OCI-LY7 (cell line): ENCODE measurements around the gene MTCL1. TPM values are rescaled to one million over a fixed set of nuclear protein-coding genes. Genes with fewer than 3 reads are reported as not detected.

Source experiments
- BruUV-seq: library from RNA; stranded (reverse); fragments of 400-500 nt; replicated peaks from 2 replicates; lab custom pipeline; 2021; lab: Mats Ljungman, UMichigan
- CTCF ChIA-PET: fragments of 300-600 bp; sonication (Branson Sonifier 250); formaldehyde crosslinking; loops from one replicate; lab custom pipeline; 2022; ENCODE audit warnings: antibody characterized with exemption; ENCODE audit not compliant: unreplicated experiment; lab: Charles Lee
- POLR2A ChIA-PET: fragments of 300-600 bp; sonication (Branson Sonifier 250); formaldehyde crosslinking; loops from one replicate; lab custom pipeline; 2022; ENCODE audit warnings: antibody characterized with exemption; lab: Charles Lee
- DNase-seq: peaks from one replicate; pipeline ENCODE4 v3.0.0-alpha.2; 2015; ENCODE audit warnings: low spot score
- H2AFZ ChIP-seq: fragments of 200-600 bp; sonication (generic), shearing (Covaris generic); 2 replicates; pipeline ENCODE4 v1.6.1; 2014; ENCODE audit warnings: mild to moderate bottlenecking, antibody characterized with exemption, low read length, moderate library complexity
- H3K27ac ChIP-seq: fragments of 200-600 bp; sonication (generic); 2 replicates; pipeline ENCODE4 v1.5.1; 2014; ENCODE audit warnings: mixed run types, low read depth, mild to moderate bottlenecking, moderate library complexity, low read length, inconsistent platforms; ENCODE audit not compliant: poor library complexity, severe bottlenecking
- H3K36me3 ChIP-seq: fragments of 200-600 bp; sonication (generic); 2 replicates; pipeline ENCODE4 v1.6.1; 2014; ENCODE audit warnings: mild to moderate bottlenecking, antibody characterized with exemption, low read length, moderate library complexity, mixed read lengths; ENCODE audit not compliant: insufficient read depth
- H3K4me1 ChIP-seq: fragments of 200-600 bp; sonication (generic); 2 replicates; pipeline ENCODE4 v1.5.1; 2014; ENCODE audit warnings: mild to moderate bottlenecking, low read length; ENCODE audit not compliant: insufficient read depth, poor library complexity, severe bottlenecking
- H3K4me2 ChIP-seq: fragments of 200-600 bp; sonication (generic); 2 replicates; pipeline ENCODE4 v1.6.1; 2014; ENCODE audit warnings: mild to moderate bottlenecking, low read length
- H3K4me3 ChIP-seq: fragments of 200-600 bp; sonication (generic); 2 replicates; pipeline ENCODE4 v1.5.1; 2014; ENCODE audit warnings: mild to moderate bottlenecking, low read depth, low read length; ENCODE audit not compliant: poor library complexity, severe bottlenecking
- H3K79me2 ChIP-seq: fragments of 200-600 bp; sonication (generic); 2 replicates; pipeline ENCODE4 v1.6.1; 2016; ENCODE audit warnings: low read depth, mild to moderate bottlenecking, low read length, moderate library complexity, mixed read lengths; ENCODE audit not compliant: insufficient read depth
- H3K9me2 ChIP-seq: fragments of 200-600 bp; sonication (generic); 2 replicates; pipeline ENCODE4 v1.6.1; 2016; ENCODE audit warnings: mild to moderate bottlenecking, low read length, mixed read lengths; ENCODE audit not compliant: insufficient read depth
- H3K9me3 ChIP-seq: fragments of 200-600 bp; sonication (generic); 2 replicates; pipeline ENCODE4 v1.6.1; 2014; ENCODE audit warnings: mild to moderate bottlenecking, mixed run types, low read length, mixed read lengths
- H4K20me1 ChIP-seq: fragments of 200-600 bp; sonication (generic); 2 replicates; pipeline ENCODE4 v1.6.1; 2014; ENCODE audit warnings: mild to moderate bottlenecking, antibody characterized with exemption, low read length, moderate library complexity, mixed read lengths; ENCODE audit not compliant: insufficient read depth
- EZH2phosphoT487 ChIP-seq: fragments of 200-600 bp; sonication (generic); IDR thresholded peaks from 2 replicates; pipeline ENCODE4 v1.6.1; 2018; ENCODE audit warnings: low read depth, borderline replicate concordance, mild to moderate bottlenecking, mixed run types, antibody characterized with exemption, low read length, moderate library complexity, mixed read lengths
- intact Hi-C: fragments of 100-400 bp; cut with micrococcal nuclease; formaldehyde crosslinking; loops from one replicate; pipeline ENCODE4 v1.10.0; 2022; ENCODE audit not compliant: unreplicated experiment
- total RNA-seq, 2 experiments: library from RNA; depleted of rRNA in 1 of 2; stranded (reverse); fragments of >200 nt in 1 of 2; shearing (Covaris generic) in 1 of 2; gene quantifications; 2 replicates each; pipeline ENCODE4 v1.2.3, GENCODE V29; 2014 to 2022
- TF ChIP-seq, protein P1 (sequence below): fragments of 200-600 bp; sonication (generic); conservative IDR thresholded peaks from 2 replicates; pipeline ENCODE4 v1.5.1; 2014; ENCODE audit warnings: mild to moderate bottlenecking, antibody characterized with exemption, low read length, moderate library complexity, mixed read lengths

The MTCL1 gene
- total RNA-seq, 2 experiments from 2014 or later, result 96.8 to 159 TPM

DNA sequence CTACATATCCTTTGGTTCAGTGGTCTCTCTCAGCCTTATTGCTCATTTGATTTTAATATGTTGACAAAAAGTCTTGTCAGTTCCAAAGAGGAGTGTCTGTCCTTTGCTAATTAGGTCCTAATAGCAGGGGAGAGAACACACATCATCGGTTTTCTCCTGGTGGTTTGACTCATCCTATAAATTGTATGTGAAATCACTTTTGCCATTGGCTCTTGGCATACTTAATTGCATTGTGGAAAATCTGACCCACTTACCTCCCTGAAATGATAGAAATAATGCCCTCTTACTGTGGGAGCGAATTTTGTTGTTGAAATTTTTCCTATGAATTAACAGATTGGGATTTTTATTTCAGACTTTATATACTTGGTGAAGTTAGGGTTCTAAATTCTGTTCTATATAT, 58.3 kb downstream of the MTCL1 start:
- intact Hi-C loops, result no loop called here
- peaks cover 5% of the 10 kb centered on the region; the same call in 1 of the 2 replicates for H3K79me2 ChIP-seq

DNA sequence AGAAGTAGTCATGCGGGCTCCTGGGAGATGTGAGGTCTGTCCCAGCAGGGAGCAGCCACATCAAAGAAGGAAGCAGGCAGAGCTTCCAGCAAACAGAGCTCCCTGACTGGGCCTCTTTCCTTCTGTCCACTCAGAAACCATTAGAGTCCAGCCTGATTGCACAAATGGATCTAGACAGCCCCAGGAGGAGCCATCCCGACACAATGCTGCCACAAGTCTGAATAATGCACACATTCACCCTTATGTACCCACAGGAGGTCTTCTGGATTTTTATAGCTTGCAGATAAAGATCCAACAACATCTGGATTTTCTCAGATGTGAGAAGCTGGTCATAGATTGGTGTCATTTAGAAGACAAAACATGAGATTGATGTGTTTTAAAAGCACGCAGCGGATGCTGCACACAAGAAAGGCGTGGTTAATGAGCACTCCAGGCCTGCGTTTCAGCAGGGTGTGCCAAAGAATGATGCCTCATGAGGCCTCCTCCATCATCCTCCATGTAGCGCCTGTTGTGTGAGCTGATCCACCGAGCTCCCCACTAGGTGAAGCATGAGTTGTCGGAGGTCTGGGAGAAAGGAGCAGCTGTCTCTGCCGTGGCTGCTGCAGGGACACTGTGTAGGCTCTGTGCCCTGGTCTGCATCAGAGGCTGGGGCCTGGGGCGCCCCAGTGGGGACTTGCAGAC, 60.6 kb downstream of the MTCL1 start:
- Histone ChIP-seq H4K20me1 (no peaks in the 10 kb centered on the region), H2AFZ (no peak overlapping the region), H3K4me1 (no peaks in the 10 kb centered on the region), H3K36me3 (peaks cover 82% of the 10 kb centered on the region), H3K9me2 (no peaks in the 10 kb centered on the region), H3K4me2 (no peak overlapping the region), H3K9me3 (peaks cover 30% of the 10 kb centered on the region), H3K79me2 (no peaks in the 10 kb centered on the region), H3K27ac (no peak overlapping the region), H3K4me3 (no peak overlapping the region)
- no peak for DNase-seq
- no TSS peak for BruUV-seq
- intact Hi-C loops, result no loop called here
- ChIA-PET CTCF (interaction anchor here (0.6 kb wide), 1 partner anchor 15 kb away, joined by 4 read pairs; no protein-coding TSS in a partner anchor), POLR2A (interaction anchor here (0.6 to 1.0 kb wide), 2 partner anchors 10 to 75 kb away, joined by 3 read pairs; no protein-coding TSS in a partner anchor)
- no peak for TF ChIP-seq EZH2phosphoT487
- TF ChIP-seq, protein P1, sequence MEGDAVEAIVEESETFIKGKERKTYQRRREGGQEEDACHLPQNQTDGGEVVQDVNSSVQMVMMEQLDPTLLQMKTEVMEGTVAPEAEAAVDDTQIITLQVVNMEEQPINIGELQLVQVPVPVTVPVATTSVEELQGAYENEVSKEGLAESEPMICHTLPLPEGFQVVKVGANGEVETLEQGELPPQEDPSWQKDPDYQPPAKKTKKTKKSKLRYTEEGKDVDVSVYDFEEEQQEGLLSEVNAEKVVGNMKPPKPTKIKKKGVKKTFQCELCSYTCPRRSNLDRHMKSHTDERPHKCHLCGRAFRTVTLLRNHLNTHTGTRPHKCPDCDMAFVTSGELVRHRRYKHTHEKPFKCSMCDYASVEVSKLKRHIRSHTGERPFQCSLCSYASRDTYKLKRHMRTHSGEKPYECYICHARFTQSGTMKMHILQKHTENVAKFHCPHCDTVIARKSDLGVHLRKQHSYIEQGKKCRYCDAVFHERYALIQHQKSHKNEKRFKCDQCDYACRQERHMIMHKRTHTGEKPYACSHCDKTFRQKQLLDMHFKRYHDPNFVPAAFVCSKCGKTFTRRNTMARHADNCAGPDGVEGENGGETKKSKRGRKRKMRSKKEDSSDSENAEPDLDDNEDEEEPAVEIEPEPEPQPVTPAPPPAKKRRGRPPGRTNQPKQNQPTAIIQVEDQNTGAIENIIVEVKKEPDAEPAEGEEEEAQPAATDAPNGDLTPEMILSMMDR, result no peak

More for the DNA sequence above, 58.3 kb downstream of the MTCL1 start:
- H3K27ac ChIP-seq, result no peak overlapping the region
- no peak overlapping the region for H3K4me2 ChIP-seq
- no peak overlapping the region for H3K4me3 ChIP-seq
- no peak for DNase-seq
- H3K4me1 ChIP-seq, result no peaks in the 10 kb centered on the region
- no peak overlapping the region for H2AFZ ChIP-seq
- no peak for TF ChIP-seq EZH2phosphoT487
- TF ChIP-seq, protein P1, result no peak
- H3K36me3 ChIP-seq, result peaks cover 94% of the 10 kb centered on the region
- H4K20me1 ChIP-seq, result no peaks in the 10 kb centered on the region
- H3K9me2 ChIP-seq, result no peaks in the 10 kb centered on the region
- POLR2A ChIA-PET, result interaction anchor here (1.0 kb wide), 1 partner anchor 12 kb away, joined by 3 read pairs; no protein-coding TSS in a partner anchor
- CTCF ChIA-PET, result no interaction called here
- peaks cover 53% of the 10 kb centered on the region for H3K9me3 ChIP-seq
- BruUV-seq, result no TSS peak
